SKM-1 (cell line): ENCODE data around the gene XCL1.
A peak's percentile ranks its signal among the peaks of the same experiment; 100 is the strongest.

Experiments used
- DNase-seq: peaks from one replicate; lab custom pipeline; 2025; ENCODE audit not compliant: unreplicated experiment; lab: John Stamatoyannopoulos, UW

The XCL1 gene

GRCh38 chr1:168603501-168604110, 27.2 kb downstream of the XCL1 start:
- DNase-seq: peak; percentile 60

DNA sequence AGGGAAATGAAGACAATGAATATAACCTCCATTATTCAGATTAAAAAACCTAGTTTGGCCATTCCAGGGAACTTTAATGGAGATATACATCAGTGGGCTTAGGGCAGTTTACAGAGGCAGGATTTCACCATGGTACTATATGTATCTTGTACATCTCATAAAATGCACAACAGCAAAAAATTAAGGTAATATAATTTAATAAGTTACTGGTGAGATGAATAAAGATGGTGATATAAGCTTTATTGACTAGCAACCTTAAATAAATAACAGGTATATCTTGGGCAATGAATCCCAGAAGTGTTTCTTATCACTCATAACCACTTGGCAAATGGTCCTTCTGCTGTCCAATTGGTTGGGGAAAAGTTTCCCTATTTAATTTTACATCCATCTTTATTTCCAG, 29.0 kb downstream of the XCL1 start:
- no peak for DNase-seq

- no peak for DNase-seq
Observed at GRCh38 chr1:168606096-168606495, 29.7 kb downstream of the XCL1 start.

DNA sequence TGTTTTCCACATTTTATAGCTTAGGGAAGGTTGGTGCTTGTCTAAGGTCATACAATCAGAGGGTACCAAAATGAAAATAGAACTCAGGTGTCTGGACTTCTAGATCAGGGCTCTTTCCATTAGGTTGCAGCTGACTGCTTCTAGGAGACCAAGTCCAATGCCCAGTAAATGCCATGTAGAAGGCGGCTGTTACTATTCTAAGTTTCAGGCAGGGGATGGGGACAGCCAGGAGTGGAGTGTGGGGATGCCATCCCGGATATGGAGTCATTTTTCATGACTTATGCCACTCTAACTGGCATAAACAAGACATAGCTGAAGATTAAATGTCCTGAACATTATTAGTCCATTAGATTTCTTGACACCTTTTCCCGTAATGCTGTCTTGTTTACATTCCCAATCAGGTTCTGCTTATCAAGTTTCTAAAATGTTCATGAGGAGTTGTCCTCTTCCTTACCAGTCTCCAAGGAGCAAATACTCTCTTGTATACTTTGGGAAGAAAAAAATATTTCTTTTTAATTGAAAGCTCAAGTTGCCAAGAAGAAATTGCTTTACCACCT, 31.5 kb downstream of the XCL1 start:
- no peak for DNase-seq

- DNase-seq: no peak
Observed at GRCh38 chr1:168608796-168609715, 32.7 kb downstream of the XCL1 start.

GRCh38 chr1:168609741-168610510, 33.5 kb downstream of the XCL1 start:
- DNase-seq: no peak

DNA sequence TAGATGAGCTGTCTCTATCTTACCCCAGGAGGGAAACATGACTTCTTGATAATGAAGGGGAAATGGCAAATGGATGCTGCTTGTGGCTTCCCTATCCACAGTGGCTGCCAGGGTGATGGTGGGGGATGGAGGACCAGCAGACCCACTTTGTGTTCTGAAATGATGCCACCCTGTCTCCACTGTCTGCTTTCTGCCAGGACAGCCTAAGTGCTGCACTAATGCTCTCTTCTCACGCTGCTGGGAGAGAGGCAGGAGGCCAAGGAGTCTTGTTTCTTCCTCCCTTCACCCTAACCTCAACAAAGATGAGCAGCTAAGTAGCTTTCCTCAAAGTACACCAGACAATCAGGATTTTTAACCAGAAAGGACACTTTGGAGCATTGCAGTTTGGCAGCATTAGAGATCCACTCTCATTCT, 36.6 kb downstream of the XCL1 start:
- no peak for DNase-seq

DNA sequence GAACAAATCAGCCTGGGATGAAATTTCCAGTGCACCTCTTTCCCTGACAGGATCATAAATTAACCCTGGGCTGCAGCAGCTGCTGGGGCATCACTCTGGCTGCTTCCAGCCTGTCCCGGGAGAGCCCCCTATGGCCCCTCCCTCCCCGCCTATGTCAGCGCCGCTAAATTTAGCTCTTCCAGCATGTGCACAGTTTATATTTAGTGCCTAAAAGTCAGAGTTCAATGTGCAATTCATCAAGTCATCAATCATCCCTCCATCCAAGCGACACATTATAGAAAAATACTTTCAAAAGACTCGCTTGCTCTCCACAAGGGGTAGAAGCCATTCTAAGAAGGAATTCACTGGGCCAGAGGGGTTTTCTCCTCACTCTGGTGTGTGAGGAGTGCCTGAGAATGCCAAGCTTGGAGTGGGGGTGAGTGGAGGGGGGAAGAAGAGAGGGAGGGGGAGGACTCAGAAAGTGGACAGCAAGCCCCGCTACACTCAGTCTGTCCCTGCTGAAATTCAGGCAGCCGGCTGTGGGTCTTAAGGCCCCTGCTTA, 37.4 kb downstream of the XCL1 start:
- no peak for DNase-seq

DNA sequence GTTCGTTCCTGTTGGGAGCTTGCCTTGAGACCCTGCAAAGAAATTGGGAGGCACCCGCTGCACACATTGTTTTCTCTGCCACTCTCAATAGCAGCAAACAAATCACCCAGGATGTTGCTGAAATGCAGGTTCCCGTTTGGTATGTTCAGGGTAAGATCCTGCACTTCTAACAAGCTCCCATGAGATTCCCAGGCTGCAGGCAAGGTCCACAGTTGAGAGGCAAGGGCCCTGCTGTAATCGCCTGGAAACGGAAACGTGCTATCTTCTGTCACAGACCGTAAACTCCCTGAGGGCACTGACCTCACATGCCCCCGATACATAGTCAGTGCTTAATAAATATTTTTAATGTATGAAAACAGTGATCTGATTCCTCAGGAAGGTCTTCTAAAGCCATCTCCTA, 37.8 kb downstream of the XCL1 start:
- DNase-seq: no peak

DNA sequence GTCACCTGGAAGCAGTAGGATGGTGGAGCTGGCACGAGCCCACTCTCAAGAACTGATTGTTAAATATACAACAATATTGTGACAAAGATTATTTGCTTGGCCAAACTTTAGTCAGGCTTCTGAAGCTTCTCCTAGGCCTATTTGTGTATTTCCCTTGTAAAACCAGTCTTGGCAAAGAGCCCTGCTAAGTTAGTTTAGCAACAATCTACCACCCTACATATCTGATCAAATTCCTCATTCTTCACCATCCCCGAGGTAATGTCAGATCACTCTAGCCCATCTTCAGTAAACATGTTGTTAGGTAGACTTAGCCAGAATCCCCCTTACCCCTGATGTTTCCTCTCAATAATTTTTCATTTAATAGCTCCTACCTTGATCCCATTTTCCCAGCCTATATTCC, 39.6 kb downstream of the XCL1 start:
- DNase-seq: no peak

DNA sequence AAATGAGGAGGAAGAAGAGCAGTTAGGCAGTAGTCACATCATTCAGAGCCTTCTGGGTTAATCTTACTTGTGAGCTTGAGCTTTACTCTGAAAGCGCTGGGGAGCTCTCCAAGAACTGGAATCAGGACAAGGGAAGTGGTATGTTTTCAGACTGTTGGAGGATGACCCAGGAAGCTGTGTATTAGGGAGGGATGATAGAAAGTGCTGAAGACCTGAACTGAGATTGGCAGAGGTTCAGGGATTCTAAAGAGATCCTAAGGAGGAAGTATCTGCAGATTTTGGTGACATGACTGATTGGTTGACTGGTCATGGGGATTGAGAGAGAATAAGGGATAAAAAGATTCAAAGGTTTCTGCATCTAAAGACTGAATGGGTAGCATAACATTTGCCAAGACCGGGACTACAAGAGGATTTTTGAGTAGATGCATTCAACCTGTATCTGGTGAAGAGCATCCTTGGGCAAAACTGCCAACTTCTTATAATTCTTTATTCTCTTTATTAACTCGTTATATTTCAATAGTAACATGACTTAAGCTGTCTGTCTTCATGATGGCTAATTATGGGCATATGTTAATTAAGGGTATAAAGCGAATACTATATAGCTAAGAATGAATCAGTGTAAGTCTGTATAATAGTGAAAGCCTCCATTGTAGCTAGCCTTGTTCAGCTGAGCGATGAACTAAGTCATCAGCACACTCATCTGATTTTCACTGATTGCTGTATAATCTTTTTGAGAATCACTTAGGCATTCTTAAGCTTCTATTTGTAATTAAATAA, 41.8 kb downstream of the XCL1 start:
- no peak for DNase-seq

GRCh38 chr1:168618886-168619285, 42.5 kb downstream of the XCL1 start:
- DNase-seq: no peak

GRCh38 chr1:168621356-168621755, 45.0 kb downstream of the XCL1 start:
- DNase-seq: no peak

DNA sequence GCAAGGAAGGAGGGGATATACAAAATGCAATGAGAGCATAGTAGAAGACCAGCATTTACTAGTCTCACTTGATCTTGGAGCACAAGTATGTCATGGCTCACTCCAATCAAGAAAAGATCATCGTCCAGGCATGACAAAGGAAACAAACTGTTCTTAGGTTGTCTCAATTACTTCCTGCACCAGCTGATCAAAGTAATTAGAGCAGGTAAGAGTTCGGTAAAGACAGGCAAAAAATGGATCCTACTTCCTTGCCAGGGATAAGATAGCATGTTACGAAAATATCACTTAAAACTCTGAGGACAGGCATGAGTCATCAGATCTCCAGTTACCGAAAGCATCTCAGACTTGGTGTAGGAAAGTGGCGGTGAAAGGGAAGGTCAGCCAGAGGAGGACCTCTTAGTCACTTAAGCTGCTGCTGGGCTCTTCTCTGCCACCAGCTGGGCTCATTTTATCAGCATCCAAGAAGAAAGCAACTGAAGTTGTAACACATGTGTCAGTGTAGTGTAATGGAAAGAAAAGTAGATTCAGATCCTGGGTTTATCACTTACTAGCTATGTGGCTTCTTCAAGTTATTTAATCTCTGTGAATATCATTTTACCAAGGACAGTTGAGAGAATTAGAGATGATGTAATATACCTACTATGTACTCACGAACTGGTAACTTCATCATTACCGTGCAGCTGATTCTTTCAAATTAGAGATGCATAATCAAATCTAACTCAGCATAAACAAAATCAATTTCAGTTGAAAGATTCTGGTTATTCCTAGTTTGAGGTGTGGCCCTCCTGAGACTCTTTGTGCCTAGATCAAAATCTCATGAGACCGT, 46.8 kb downstream of the XCL1 start:
- DNase-seq: no peak

DNA sequence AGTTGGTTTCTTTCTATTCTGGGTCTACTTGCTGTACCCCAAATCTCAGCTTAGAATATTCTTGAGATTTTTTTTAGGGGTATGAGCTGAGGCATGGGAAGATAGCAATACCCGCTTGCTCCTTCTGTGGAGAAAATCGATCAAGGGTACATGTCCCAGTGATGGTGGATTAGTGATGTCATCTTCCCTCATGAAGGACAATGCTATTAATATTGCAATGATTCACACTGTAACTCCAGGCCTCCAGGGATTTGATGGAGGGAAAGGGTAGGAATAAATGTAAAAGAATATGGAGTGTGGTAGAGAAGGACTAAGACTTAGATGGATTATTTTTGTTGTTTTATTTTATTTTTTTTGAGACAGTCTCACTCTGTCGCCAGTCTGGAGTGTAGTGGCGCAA, 47.4 kb downstream of the XCL1 start:
- DNase-seq: no peak

GRCh38 chr1:168626326-168626725, 49.9 kb downstream of the XCL1 start:
- peak; percentile 19 for DNase-seq

GRCh38 chr1:168627370-168627769, 51.0 kb downstream of the XCL1 start:
- DNase-seq: no peak

DNA sequence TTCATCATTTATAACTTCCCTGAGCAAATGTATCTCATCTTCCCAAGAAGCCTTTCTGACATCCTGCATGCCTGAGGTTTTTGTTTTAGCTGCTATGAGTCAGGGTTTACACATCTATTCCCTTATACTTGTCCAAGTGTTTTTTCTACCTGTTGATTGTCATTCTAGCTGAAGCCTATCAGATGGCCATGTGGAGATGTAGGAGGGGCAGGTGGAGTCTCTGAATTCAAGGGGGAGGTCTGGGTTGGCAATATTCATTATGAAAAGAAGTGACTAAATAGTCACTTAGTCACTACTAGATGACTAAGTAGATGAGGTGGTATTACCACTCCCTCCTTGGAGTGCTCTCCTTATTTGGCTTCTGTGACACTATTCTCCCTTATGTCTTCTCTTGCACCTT, 52.4 kb downstream of the XCL1 start:
- DNase-seq: no peak

- DNase-seq: no peak
Observed at GRCh38 chr1:168629466-168629865, 53.1 kb downstream of the XCL1 start.
